ENCODE results near the gene SASH1.

GRCh38 chr6:148325316-148326068 is 17.1 kb upstream of the SASH1 start:
- TF ChIP-seq CTCF (IDR thresholded peaks at IDR 0.05; ENCODE audit: extremely low read depth in 1 of 2, insufficient read depth in 1 of 2, low read depth in 1 of 2, low read length in 2 of 2) = no peak
- no peak for TF ChIP-seq MAX (IDR thresholded peaks at IDR 0.05; ENCODE audit: insufficient read depth, insufficient read length)
- no peak for TF ChIP-seq POLR2A (IDR thresholded peaks at IDR 0.05; ENCODE audit: low read depth, low read length)
- TF ChIP-seq JUN (IDR thresholded peaks at IDR 0.05; ENCODE audit: borderline replicate concordance, insufficient read depth, insufficient read length, low read depth) = no peak
- no peak for TF ChIP-seq EZH2 (IDR thresholded peaks at IDR 0.05; ENCODE audit: borderline replicate concordance, low read depth, low read length, severe bottlenecking)
- TF ChIP-seq POLR2AphosphoS5 (IDR thresholded peaks at IDR 0.05; ENCODE audit: insufficient read depth, low read depth, low read length) = no peak
- no peak for TF ChIP-seq MYC (IDR thresholded peaks at IDR 0.05; ENCODE audit: low read depth, low read length)
- no peak for TF ChIP-seq FOS (IDR thresholded peaks at IDR 0.05; ENCODE audit: borderline replicate concordance, insufficient read depth, low read length)

Data from endothelial cell of umbilical vein (primary cell).